OCI-LY1 (cell line): ENCODE data around the gene RFX2.

Experiments used
- H2AFZ ChIP-seq: fragments of 200-600 bp; sonication (generic), shearing (Covaris generic); 2 replicates; pipeline ENCODE4 v1.6.0; 2014; ENCODE audit warnings: antibody characterized with exemption, mild to moderate bottlenecking, low read length
- H3F3A ChIP-seq: fragments of 200-600 bp; sonication (generic), shearing (Covaris generic); 2 replicates; pipeline ENCODE4 v1.6.0; 2014; ENCODE audit warnings: mild to moderate bottlenecking, antibody characterized with exemption, low read length, moderate library complexity; ENCODE audit not compliant: insufficient read depth
- H3K27ac ChIP-seq: fragments of 200-600 bp; sonication (generic); 2 replicates; pipeline ENCODE4 v1.5.1; 2014; ENCODE audit warnings: low read length, mixed run types, mild to moderate bottlenecking, low read depth; ENCODE audit not compliant: poor library complexity, severe bottlenecking
- H3K27me3 ChIP-seq: fragments of 200-600 bp; sonication (generic); 2 replicates; pipeline ENCODE4 v1.6.0; 2014; ENCODE audit warnings: antibody characterized with exemption, mild to moderate bottlenecking, low read length, moderate library complexity; ENCODE audit not compliant: insufficient read depth
- H3K36me3 ChIP-seq: fragments of 200-600 bp; sonication (generic); 2 replicates; pipeline ENCODE4 v1.6.1; 2014; ENCODE audit warnings: mild to moderate bottlenecking, antibody characterized with exemption, low read length, moderate library complexity, mixed read lengths; ENCODE audit not compliant: insufficient read depth
- H3K4me1 ChIP-seq: fragments of 200-600 bp; sonication (generic); 2 replicates; pipeline ENCODE4 v1.5.1; 2014; ENCODE audit warnings: mild to moderate bottlenecking, low read length, moderate library complexity; ENCODE audit not compliant: insufficient read depth, severe bottlenecking
- H3K4me2 ChIP-seq: fragments of 200-600 bp; sonication (generic), shearing (Covaris generic); 2 replicates; pipeline ENCODE4 v1.6.1; 2014; ENCODE audit warnings: low read length
- H3K4me3 ChIP-seq: fragments of 200-600 bp; sonication (generic); 2 replicates; pipeline ENCODE4 v1.5.1; 2014; ENCODE audit warnings: low read length, low read depth, mild to moderate bottlenecking, mixed read lengths; ENCODE audit not compliant: poor library complexity, severe bottlenecking
- H3K79me2 ChIP-seq: fragments of 200-600 bp; shearing (Covaris generic); 2 replicates; pipeline ENCODE4 v1.6.1; 2016; ENCODE audit warnings: mixed run types, low read length, mixed read lengths; ENCODE audit not compliant: insufficient read depth
- H3K9ac ChIP-seq: fragments of 200-600 bp; sonication (generic), shearing (Covaris generic); 2 replicates; pipeline ENCODE4 v1.6.1; 2014; ENCODE audit warnings: mild to moderate bottlenecking, low read length, mixed read lengths
- H3K9me2 ChIP-seq: fragments of 200-600 bp; sonication (generic), shearing (Covaris generic); 2 replicates; pipeline ENCODE4 v1.6.1; 2014; ENCODE audit warnings: low read depth, mild to moderate bottlenecking, low read length, mixed read lengths
- H3K9me3 ChIP-seq: fragments of 200-600 bp; shearing (Covaris generic); 2 replicates; pipeline ENCODE4 v1.6.1; 2014; ENCODE audit warnings: low read length, mixed read lengths
- H4K20me1 ChIP-seq: fragments of 200-600 bp; sonication (generic), shearing (Covaris generic); 2 replicates; pipeline ENCODE4 v1.6.0; 2016; ENCODE audit warnings: mild to moderate bottlenecking, low read length; ENCODE audit not compliant: insufficient read depth
- CTCF ChIP-seq: fragments of 200-600 bp; sonication (generic), shearing (Covaris generic); IDR thresholded peaks from 2 replicates; pipeline ENCODE4 v1.5.1; 2017; ENCODE audit warnings: mild to moderate bottlenecking, antibody characterized with exemption, low read length, moderate library complexity, mixed read lengths
- EZH2 ChIP-seq: fragments of 200-600 bp; sonication (generic), shearing (Covaris generic); IDR thresholded peaks from 2 replicates; pipeline ENCODE4 v1.8.0; 2017; ENCODE audit warnings: borderline replicate concordance, mixed run types, mild to moderate bottlenecking, antibody characterized with exemption, low read length, moderate library complexity, mixed read lengths

Gene RFX2

GRCh38 chr19:6061376-6062130, 48.7 kb downstream of the RFX2 start:
- Histone ChIP-seq H3K36me3 (no peaks in the 10 kb centered on the region), H3K4me1 (no peaks in the 10 kb centered on the region), H2AFZ (no peak overlapping the region), H3K27ac (no peak overlapping the region), H3K27me3 (peaks cover 7% of the 10 kb centered on the region; the same call in 1 of the 2 replicates), H4K20me1 (no peaks in the 10 kb centered on the region), H3K79me2 (no peaks in the 10 kb centered on the region), H3K4me3 (no peak overlapping the region), H3K4me2 (no peak overlapping the region), H3K9ac (no peak overlapping the region), H3K9me3 (no peaks in the 10 kb centered on the region), H3F3A (no peaks in the 10 kb centered on the region), H3K9me2 (no peaks in the 10 kb centered on the region)
- TF ChIP-seq CTCF (no peak), EZH2 (no peak)

GRCh38 chr19:6060600-6061375, 49.5 kb downstream of the RFX2 start:
- no peak overlapping the region for H3K27ac ChIP-seq
- TF ChIP-seq CTCF (no peak), EZH2 (no peak)
- no peaks in the 10 kb centered on the region for H3K9me3 ChIP-seq
- no peak overlapping the region for H3K4me2 ChIP-seq
- H3K4me3 ChIP-seq = no peak overlapping the region
- H4K20me1 ChIP-seq = no peaks in the 10 kb centered on the region
- no peaks in the 10 kb centered on the region for H3F3A ChIP-seq
- H3K79me2 ChIP-seq = no peaks in the 10 kb centered on the region
- H3K27me3 ChIP-seq = peaks cover 12% of the 10 kb centered on the region; the same call in 1 of the 2 replicates
- no peaks in the 10 kb centered on the region for H3K36me3 ChIP-seq
- no peaks in the 10 kb centered on the region for H3K9me2 ChIP-seq
- no peaks in the 10 kb centered on the region for H3K4me1 ChIP-seq
- no peak overlapping the region for H3K9ac ChIP-seq
- no peak overlapping the region for H2AFZ ChIP-seq

GRCh38 chr19:6059988-6060599, 50.2 kb downstream of the RFX2 start:
- H3K4me3 ChIP-seq = no peak overlapping the region
- H3K4me2 ChIP-seq = no peak overlapping the region
- peaks cover 12% of the 10 kb centered on the region; the same call in 1 of the 2 replicates for H3K27me3 ChIP-seq
- no peak for TF ChIP-seq EZH2
- TF ChIP-seq CTCF = no peak
- H3K9me3 ChIP-seq = no peaks in the 10 kb centered on the region
- H3K9ac ChIP-seq = no peak overlapping the region
- no peaks in the 10 kb centered on the region for H3F3A ChIP-seq
- no peaks in the 10 kb centered on the region for H3K79me2 ChIP-seq
- no peaks in the 10 kb centered on the region for H4K20me1 ChIP-seq
- H3K27ac ChIP-seq = no peak overlapping the region
- no peaks in the 10 kb centered on the region for H3K36me3 ChIP-seq
- H3K4me1 ChIP-seq = no peaks in the 10 kb centered on the region
- H3K9me2 ChIP-seq = no peaks in the 10 kb centered on the region
- H2AFZ ChIP-seq = no peak overlapping the region
